ENCODE results near the gene PRPF38B.
"Not testable (repeated sequence)": the region's sequence is repeated elsewhere in the genome, so short reads cannot be mapped to it uniquely, and the experiment has no call there.

PRPF38B gene

DNA sequence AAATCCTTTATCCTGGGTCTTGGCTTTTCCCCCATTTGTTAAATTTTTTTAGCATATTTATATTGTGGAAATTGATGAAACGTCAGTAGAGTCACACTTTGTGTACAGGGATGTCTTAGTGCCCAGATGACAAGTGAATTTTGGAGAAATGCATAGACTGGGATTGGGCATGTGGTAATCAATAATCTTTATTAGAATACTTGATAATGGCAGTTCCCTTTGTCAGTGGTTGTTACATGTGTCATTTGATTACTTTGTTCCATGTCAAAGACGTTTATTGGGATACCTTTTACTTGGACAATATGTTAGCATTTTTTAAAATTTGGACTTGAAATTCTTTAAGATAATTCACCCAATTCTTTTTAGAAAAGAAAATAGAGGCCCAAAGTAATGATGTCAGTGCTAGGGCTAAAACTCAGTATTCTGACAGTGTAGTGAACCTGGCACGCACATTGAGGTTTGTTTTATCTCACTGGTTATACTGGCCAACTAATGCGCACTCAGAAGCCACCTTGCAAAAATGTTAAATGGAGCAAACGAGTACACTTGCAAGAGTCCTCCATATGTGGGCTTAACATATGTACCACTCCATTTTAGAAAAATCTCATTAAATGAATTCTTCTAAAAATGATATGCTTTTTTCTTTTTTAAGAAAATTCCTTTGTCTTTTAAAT, 9.2 kb downstream of the PRPF38B start:
- Histone ChIP-seq H3K27ac (no peak overlapping the region), H3K4me3 (ENCODE audit: low read depth, low read length) (no peak overlapping the region), H3K27me3 (replicated peaks) (no peaks in the 10 kb centered on the region), H3K36me3 (replicated peaks) (peaks cover 48% of the 10 kb centered on the region)
- no peak for DNase-seq
- in situ Hi-C loops (cut with HindIII; ENCODE audit: low pct_ligation_motif_present, low sequenced_read_pairs), result no loop called here
- TF ChIP-seq, protein P1, sequence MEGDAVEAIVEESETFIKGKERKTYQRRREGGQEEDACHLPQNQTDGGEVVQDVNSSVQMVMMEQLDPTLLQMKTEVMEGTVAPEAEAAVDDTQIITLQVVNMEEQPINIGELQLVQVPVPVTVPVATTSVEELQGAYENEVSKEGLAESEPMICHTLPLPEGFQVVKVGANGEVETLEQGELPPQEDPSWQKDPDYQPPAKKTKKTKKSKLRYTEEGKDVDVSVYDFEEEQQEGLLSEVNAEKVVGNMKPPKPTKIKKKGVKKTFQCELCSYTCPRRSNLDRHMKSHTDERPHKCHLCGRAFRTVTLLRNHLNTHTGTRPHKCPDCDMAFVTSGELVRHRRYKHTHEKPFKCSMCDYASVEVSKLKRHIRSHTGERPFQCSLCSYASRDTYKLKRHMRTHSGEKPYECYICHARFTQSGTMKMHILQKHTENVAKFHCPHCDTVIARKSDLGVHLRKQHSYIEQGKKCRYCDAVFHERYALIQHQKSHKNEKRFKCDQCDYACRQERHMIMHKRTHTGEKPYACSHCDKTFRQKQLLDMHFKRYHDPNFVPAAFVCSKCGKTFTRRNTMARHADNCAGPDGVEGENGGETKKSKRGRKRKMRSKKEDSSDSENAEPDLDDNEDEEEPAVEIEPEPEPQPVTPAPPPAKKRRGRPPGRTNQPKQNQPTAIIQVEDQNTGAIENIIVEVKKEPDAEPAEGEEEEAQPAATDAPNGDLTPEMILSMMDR (IDR thresholded peaks at IDR 0.05; ENCODE audit: low read depth, low read length, missing control alignments), result no peak

DNA sequence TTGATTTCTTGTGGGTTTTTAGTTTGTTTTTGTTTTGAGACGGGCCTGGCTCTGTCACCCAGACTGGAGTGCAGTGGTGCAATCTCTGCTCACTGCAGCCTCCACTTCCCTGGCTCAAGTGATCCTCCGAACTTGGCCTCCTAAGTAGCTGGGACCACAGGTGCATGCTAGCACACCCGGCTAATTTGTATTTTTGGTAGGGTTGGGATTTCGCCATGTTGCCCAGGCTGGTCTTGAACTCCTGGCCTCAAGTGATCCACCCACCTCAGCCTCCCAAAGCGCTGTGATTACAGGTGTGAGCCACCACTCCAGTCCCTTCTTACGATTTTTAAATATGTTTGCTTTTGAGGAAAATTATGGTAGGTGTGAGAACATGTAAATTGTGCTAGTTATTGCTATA, 10.0 kb downstream of the PRPF38B start:
- H3K36me3 ChIP-seq (replicated peaks), result peaks cover 40% of the 10 kb centered on the region
- H3K27me3 ChIP-seq (replicated peaks); DNase-seq; H3K27ac ChIP-seq; H3K4me3 ChIP-seq (ENCODE audit: low read depth, low read length); in situ Hi-C loops (cut with HindIII; ENCODE audit: low pct_ligation_motif_present, low sequenced_read_pairs): not testable (repeated sequence)

DNA sequence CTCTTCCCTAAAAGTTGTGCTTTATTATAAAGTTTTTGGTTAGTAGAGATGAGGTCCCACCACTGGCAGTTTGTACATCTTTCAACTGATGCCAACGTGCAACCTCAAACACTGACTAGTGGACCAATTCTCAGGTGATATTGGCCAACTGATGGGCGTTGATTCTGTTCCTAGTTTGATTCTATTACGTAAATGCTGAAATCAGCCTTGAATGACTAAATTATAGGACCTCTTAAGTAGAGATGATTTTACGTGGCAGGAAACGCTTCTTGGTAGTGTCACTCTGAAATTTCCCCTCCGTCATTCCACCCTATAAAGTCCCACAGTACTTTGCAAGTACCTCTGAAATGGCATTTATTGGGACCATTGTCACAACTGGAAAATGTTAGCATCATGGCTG, 11.8 kb downstream of the PRPF38B start:
- DNase-seq, result peak; percentile 32
- TF ChIP-seq, protein P1 (IDR thresholded peaks at IDR 0.05; ENCODE audit: low read depth, low read length, missing control alignments), result no peak
- H3K27ac ChIP-seq, result peak overlapping the region; percentile 57
- peaks cover 25% of the 10 kb centered on the region for H3K36me3 ChIP-seq (replicated peaks)
- in situ Hi-C loops (cut with HindIII; ENCODE audit: low pct_ligation_motif_present, low sequenced_read_pairs), result no loop called here
- H3K4me3 ChIP-seq (ENCODE audit: low read depth, low read length), result no peak overlapping the region
- H3K27me3 ChIP-seq (replicated peaks), result no peaks in the 10 kb centered on the region

DNA sequence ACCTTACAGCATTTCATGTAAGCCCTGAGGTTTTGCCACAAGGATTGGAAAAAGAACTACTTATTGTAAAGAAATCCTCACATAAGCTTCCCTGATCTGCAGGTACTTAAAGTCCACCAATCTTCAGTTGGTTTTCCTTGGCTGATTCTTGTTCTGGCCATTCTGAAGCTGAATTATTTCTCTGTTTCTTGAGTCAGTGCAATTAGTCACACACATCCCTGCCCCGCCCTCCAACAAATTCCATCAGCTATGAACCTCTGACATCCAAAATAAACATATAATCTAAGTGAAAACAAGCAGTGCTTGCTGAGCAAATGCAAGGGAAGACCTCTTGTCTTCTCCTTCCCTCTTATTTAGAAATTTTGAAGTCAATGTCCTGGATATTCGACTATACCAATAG, 12.4 kb downstream of the PRPF38B start:
- H3K27ac ChIP-seq, result peak overlapping the region; percentile 57
- in situ Hi-C loops (cut with HindIII; ENCODE audit: low pct_ligation_motif_present, low sequenced_read_pairs), result no loop called here

DNA sequence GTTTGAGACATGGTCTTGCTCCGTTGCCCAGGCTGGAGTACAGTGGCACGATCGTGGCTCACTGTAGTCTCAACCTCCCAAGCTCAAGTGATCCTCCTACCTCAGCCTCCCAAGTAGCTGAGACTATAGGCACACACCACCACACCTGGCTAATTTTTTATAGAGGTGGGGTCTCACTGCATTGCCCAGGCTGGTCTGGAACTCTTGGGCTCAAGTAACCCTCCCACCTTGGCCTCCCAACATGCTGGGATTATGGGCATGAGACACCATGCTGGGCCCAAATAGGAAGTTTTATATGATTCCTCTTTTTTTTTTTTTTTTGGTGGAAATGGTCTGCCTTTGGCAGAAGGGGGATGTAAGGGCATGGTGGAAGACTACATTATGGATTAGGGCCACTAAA, 14.5 kb downstream of the PRPF38B start:
- DNase-seq, result no peak
- no peak overlapping the region for H3K4me3 ChIP-seq (ENCODE audit: low read depth, low read length)
- TF ChIP-seq, protein P1 (IDR thresholded peaks at IDR 0.05; ENCODE audit: low read depth, low read length, missing control alignments), result no peak

More for the DNA sequence above, 12.4 kb downstream of the PRPF38B start:
- DNase-seq, result peak; percentile 83
- Histone ChIP-seq H3K27me3 (replicated peaks) (no peaks in the 10 kb centered on the region), H3K4me3 (ENCODE audit: low read depth, low read length) (no peak overlapping the region), H3K36me3 (replicated peaks) (peaks cover 20% of the 10 kb centered on the region)
- TF ChIP-seq, protein P1 (IDR thresholded peaks at IDR 0.05; ENCODE audit: low read depth, low read length, missing control alignments), result no peak

DNA sequence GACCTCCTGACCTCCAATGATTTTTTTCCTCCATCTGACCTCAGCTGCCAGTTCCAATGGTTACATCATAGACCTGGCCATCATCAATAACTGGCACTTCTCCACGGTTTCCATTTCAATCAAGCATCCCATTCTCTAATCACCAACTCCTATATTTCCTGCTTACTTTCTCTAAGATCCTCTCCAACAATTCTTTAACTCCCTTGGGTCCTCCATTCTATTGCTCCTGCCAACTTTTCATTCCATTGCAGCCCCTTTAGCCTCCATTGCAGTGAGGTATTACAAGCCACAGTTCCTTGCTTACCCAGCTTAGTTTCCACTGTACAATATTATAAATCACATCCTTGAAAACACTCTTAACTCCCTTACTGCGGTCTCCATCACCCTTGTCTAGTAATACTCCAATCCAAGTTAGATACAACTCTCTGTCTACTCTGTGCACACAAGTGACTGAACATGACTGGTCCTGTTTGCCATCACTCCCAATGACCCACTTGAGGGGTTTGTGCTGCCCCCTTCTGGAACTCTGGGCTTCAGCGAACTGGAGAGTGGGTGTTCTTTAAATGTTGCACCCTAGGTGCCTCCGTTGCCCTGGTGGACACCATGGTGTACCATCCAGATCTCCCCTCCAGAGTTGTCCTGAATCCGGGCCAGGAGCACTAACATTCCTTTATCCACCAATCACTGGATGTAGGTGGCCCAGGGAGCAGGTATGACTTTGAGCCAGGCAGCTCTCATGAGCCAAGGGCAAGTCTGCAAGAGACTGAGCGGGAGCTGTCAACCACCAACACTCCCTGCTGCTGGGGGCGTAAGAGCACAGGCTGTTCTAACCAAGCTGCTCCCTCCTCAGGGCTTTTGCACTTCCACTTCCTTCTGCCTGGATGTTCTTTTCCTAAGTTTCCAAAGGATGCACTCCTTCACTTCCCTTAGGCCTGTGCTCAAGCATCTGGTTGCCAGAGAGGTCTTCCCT, 16.9 kb downstream of the PRPF38B start:
- Histone ChIP-seq H3K27ac (no peak overlapping the region), H3K36me3 (replicated peaks) (no peaks in the 10 kb centered on the region), H3K4me3 (ENCODE audit: low read depth, low read length) (no peak overlapping the region), H3K27me3 (replicated peaks) (no peaks in the 10 kb centered on the region)
- DNase-seq, result no peak
- in situ Hi-C loops (cut with HindIII; ENCODE audit: low pct_ligation_motif_present, low sequenced_read_pairs), result no loop called here
- TF ChIP-seq, protein P1 (IDR thresholded peaks at IDR 0.05; ENCODE audit: low read depth, low read length, missing control alignments), result peak; percentile 25

More for the DNA sequence above, 14.5 kb downstream of the PRPF38B start:
- no peak overlapping the region for H3K27ac ChIP-seq
- H3K27me3 ChIP-seq (replicated peaks), result no peaks in the 10 kb centered on the region
- peaks cover 4% of the 10 kb centered on the region for H3K36me3 ChIP-seq (replicated peaks)
- in situ Hi-C loops (cut with HindIII; ENCODE audit: low pct_ligation_motif_present, low sequenced_read_pairs), result no loop called here

Data from brain microvascular endothelial cell (primary cell).